Measurements from ENCODE around the gene PGAP3. TPM values are rescaled to one million over a fixed set of nuclear protein-coding genes. Genes with fewer than 3 reads are reported as not detected.

Gene PGAP3, protein sequence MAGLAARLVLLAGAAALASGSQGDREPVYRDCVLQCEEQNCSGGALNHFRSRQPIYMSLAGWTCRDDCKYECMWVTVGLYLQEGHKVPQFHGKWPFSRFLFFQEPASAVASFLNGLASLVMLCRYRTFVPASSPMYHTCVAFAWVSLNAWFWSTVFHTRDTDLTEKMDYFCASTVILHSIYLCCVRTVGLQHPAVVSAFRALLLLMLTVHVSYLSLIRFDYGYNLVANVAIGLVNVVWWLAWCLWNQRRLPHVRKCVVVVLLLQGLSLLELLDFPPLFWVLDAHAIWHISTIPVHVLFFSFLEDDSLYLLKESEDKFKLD
- 10.6 and 16.0 TPM in 2 replicates for total RNA-seq

DNA sequence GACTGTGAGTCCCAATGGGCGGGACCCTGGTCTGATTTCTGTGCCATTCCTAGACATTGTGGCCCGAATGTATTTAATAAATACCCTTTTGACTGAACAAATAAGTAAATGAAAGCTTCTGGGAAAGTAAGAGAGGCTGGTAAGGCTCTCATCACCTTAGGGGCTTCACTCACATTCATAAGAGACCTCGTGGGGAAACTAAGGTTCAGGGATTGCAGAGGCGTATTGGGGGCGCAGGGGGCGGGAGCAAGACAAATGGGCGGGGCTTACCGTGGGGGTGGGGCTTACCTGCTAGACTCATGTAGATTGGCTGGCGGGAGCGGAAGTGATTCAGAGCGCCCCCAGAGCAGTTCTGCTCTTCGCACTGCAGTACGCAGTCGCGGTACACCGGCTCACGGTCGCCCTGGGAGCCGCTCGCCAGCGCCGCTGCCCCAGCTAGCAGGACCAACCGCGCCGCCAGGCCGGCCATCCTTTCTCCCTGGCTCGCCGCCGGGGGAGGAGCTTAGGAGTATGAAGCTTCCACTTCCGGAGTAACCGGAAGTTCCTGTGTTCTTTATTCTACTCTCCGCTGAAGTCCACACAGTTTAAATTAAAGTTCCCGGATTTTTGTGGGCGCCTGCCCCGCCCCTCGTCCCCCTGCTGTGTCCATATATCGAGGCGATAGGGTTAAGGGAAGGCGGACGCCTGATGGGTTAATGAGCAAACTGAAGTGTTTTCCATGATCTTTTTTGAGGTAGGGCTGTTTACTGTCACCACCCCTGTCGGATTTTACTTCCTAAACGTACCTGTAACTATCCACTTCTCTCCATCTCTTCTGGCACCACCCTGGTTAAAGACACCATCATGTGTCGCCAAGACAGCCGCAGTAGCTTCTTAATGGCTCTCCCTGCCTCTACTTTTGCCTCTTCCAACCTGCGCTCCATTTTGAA is at the start of gene PGAP3:
PGAP3 (minus strand) TSS at position 512 of the 929 bp plus-strand sequence; CDS start at position 469, 43 bp downstream.

GRCh38 chr17:39730095-39730921 is 42.5 kb upstream of the PGAP3 start, which contains the start of gene MIEN1:
Gene MIEN1 (minus strand): TSS chr17:39730532. CDS start chr17:39730495, 37 bp downstream.

GRCh38 chr17:39699818-39700147 is 11.9 kb upstream of the PGAP3 start, which contains the start of gene ERBB2:
Gene ERBB2 (plus strand): TSS chr17:39700064. CDS start chr17:39700239, 175 bp downstream.

GRCh38 chr17:39667945-39668924 is 19.6 kb downstream of the PGAP3 start, which contains the start of gene PNMT:
Gene PNMT (plus strand): TSS chr17:39668453. CDS start chr17:39668476, 23 bp downstream.

GRCh38 chr17:39664581-39665561 is 23.0 kb downstream of the PGAP3 start, which contains the start of gene TCAP:
Gene TCAP (plus strand): TSS chr17:39665349. CDS start chr17:39665360, 11 bp downstream.

DNA sequence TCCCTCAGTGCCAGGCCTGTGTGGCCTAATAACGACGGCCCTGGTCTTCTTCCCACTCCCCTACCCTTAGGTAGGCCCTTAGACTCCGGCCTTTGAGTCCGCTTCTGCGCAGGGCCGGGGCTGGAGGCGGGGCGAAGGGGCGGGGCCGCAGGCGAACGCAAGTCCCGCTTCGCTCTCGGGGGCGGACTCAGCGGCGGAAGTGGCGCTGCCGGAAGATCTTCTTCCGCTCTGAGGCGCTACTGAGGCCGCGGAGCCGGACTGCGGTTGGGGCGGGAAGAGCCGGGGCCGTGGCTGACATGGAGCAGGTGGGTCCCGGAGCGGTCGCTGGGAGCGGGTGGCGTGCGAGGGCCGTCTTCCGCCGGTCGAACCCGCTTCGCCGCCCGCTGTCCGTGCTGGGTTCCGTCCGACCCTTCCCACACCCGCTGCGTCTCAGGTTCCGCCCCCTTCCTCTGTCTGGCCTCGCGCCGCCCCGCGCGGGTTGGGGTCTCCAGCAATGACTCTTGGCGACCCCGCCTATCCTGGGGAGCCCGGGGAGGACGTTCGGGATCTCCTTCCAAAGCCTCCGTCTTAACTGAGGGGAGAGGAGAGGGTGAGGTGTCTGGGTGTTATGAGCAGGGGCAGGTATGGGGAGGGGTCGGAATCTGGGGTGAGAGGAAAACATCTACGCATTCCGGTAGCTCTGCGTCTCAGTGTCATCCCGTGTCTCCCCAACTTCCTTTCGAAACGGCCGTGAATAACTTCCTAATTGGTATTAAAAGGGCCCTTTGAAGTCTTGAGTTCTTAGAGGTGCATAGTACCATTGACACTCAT is 50.7 kb downstream of the PGAP3 start, which contains the start of gene STARD3:
STARD3 (plus strand) TSS at position 218 of the 810 bp plus-strand sequence. CDS start 16,388 bp downstream, outside the sequence.

DNA sequence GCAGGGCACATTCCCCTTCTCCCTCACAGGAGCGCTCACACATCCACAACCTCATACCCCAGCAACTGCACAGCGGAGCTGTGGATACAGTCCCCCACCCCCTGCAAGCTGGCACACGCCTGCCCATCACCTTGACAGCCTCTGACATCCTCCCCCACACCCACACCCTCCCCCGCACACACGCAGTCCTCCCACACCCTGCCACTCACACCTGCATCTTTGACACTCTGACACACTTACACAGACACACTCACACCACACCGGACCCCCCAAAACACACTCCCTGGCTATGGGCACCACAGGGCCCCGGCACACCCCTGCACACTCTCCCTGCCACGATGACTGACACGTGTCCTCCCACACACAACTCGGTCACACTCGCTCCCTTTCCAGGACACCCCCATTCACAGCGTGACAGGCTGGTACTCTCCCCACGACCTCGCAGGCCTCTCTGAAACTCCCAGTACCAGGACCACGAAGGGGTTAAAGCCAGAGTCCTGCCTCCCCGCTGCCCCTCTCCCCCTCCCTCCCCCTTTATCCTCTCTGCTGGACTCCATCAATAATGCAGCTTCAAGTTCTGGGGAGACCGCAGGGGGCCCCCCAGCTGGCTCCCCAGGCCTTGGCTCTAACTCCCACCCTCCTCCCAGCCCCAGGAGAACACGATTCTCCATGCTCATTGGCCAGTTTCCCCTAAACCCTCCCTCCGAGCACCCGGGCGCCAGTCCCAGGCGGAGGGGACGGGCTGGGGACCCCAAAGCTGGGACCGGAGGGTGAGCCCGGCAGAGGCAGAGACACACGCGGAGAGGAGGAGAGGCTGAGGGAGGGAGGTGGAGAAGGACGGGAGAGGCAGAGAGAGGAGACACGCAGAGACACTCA is 61.4 kb downstream of the PGAP3 start, which contains the start of gene PPP1R1B:
PPP1R1B (plus strand) TSS at position 782 of the 876 bp plus-strand sequence. CDS start 441 bp downstream, outside the sequence.

Other genes starting within 250 kb of the PGAP3 start
- gene MED1, start 236.8 kb downstream of the PGAP3 start, total RNA-seq = 14.6 and 19.3 TPM in 2 replicates
- gene CDK12, start 226.6 kb downstream of the PGAP3 start, total RNA-seq = 13.4 and 16.6 TPM in 2 replicates
- gene NEUROD2, start 80.1 kb downstream of the PGAP3 start, total RNA-seq = not detected in 2 replicates
- 0.94 and 28.8 TPM in 2 replicates for gene PPP1R1B, start 61.1 kb downstream of the PGAP3 start, total RNA-seq
- 22.5 and 47.8 TPM in 2 replicates for gene STARD3, start 50.9 kb downstream of the PGAP3 start, total RNA-seq
- 0.12 and 3.8 TPM in 2 replicates for gene TCAP, start 22.7 kb downstream of the PGAP3 start, total RNA-seq
- gene PNMT, start 19.6 kb downstream of the PGAP3 start, total RNA-seq = 0.60 and 0.70 TPM in 2 replicates
- gene ERBB2, start 12.0 kb upstream of the PGAP3 start, total RNA-seq = 38.3 and 47.1 TPM in 2 replicates
- 41.2 and 69.0 TPM in 2 replicates for gene MIEN1, start 42.5 kb upstream of the PGAP3 start, total RNA-seq
- gene GRB7, start 49.9 kb upstream of the PGAP3 start, total RNA-seq = 0.70 TPM in 1 of 2 replicates, not detected in the other
- not detected in 2 replicates for gene IKZF3, start 176.3 kb upstream of the PGAP3 start, total RNA-seq
- not detected in 2 replicates for gene ZPBP2, start 180.1 kb upstream of the PGAP3 start, total RNA-seq
- 3.0 and 4.2 TPM in 2 replicates for gene GSDMB, start 230.6 kb upstream of the PGAP3 start, total RNA-seq
- 30.6 and 51.8 TPM in 2 replicates for gene ORMDL3, start 239.5 kb upstream of the PGAP3 start, total RNA-seq
- not detected in 2 replicates for gene LRRC3C, start 239.7 kb upstream of the PGAP3 start, total RNA-seq